GM06990 (cell line): ENCODE data around the gene DUSP7.
A peak's percentile ranks its signal among the peaks of the same experiment; 100 is the strongest.

ENCODE experiments used
- DNase-seq: peaks from one replicate; pipeline ENCODE4 v3.0.0-alpha.2; 2011; ENCODE audit not compliant: insufficient read length; ENCODE audit errors: extremely low read depth
- H3K27me3 ChIP-seq: replicated peaks from 2 replicates; pipeline ENCODE4 v1.6.0; 2011; ENCODE audit warnings: low read length; ENCODE audit not compliant: control insufficient read depth, insufficient read depth
- H3K36me3 ChIP-seq: 2 replicates; pipeline ENCODE4 v1.5.1; 2011; ENCODE audit warnings: low read length; ENCODE audit not compliant: control insufficient read depth, insufficient read depth
- H3K4me3 ChIP-seq: replicated peaks from 2 replicates; pipeline ENCODE4 v1.5.1; 2011; ENCODE audit warnings: low read depth, mild to moderate bottlenecking, control low read depth, low read length
- CTCF ChIP-seq: IDR thresholded peaks from 2 replicates; pipeline ENCODE4 v1.5.1; 2011; ENCODE audit warnings: low read length, control low read depth, mild to moderate bottlenecking, inconsistent platforms; ENCODE audit not compliant: insufficient read depth, poor library complexity, severe bottlenecking

DUSP7 gene

DNA sequence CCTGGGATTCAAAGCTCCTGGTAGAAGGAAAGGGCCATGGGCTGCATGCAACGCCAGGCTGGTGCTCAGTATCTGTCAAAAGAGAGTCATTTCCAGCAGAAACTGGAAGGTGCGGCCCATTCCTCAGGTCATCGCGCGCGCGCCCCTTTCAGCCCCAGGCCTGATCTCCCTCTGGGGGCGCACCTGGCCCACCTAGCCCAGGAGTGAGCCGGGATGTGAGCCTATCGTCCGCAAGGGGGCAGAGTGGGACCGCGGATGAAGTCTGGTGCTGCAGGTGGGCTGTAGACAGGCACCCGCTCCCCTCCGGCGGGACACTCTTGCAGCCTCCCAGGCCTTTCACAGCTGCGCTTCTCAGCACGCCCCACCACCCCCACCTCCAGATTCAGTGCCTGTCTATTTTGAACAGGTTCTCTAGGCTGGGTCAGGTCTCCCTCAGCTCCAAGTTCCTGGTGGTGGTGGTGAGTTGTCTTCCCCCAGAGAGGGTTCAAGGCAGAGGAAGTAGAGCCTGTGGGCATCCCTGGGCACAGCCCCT lies 54.9 kb downstream of the DUSP7 start:
- H3K36me3 ChIP-seq, result no peaks in the 10 kb centered on the region
- TF ChIP-seq CTCF, result peak; percentile 99
- peak; percentile 82 for DNase-seq

DNA sequence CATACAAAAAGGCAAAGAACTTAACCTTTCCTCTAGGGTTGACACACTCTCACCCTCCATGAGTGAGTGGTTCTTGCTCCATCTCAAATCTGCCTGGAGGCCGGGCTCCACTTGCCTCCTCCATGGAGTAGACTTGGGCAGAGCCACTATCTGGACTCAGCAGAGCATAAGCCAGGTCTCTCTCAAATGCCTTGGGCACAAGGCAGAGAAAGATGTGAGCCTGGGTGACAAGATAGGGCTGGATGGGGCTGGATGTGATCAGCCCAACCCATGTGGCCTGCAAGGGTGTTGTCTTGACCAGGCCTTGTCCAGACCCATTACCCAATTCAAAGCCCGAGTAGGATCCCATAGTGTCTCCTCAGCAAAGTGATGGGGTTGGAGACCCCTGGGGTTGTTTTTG lies 56.5 kb downstream of the DUSP7 start:
- H3K4me3 ChIP-seq, result no peak overlapping the region
- TF ChIP-seq CTCF, result no peak
- no peak for DNase-seq
- no peaks in the 10 kb centered on the region for H3K27me3 ChIP-seq
- no peaks in the 10 kb centered on the region for H3K36me3 ChIP-seq

More for the DNA sequence above, 54.9 kb downstream of the DUSP7 start:
- no peak overlapping the region for H3K4me3 ChIP-seq
- no peaks in the 10 kb centered on the region for H3K27me3 ChIP-seq
